HG03108 (cell line): ENCODE data around the gene SPRED3.
"Not testable (repeated sequence)": the region's sequence is repeated elsewhere in the genome, so short reads cannot be mapped to it uniquely, and the experiment has no call there.

Experiments used
- ATAC-seq: cut with Tn5 transposase; IDR thresholded peaks from one replicate; pipeline ENCODE4 v1.9.1; 2021; ENCODE audit warnings: moderate library complexity; ENCODE audit not compliant: unreplicated experiment

The SPRED3 gene

GRCh38 chr19:38389957-38390924 is 1.7 kb downstream of the SPRED3 start:
- no peak for ATAC-seq

- no peak for ATAC-seq
Measured at GRCh38 chr19:38391911-38392464, 3.5 kb downstream of the SPRED3 start.

GRCh38 chr19:38392707-38393308 is 4.3 kb downstream of the SPRED3 start:
- ATAC-seq, result no peak

- ATAC-seq, result no peak
Measured at GRCh38 chr19:38394488-38394887, 6.0 kb downstream of the SPRED3 start.

- no peak for ATAC-seq
Measured at GRCh38 chr19:38395381-38396114, 7.1 kb downstream of the SPRED3 start.

GRCh38 chr19:38399081-38399480 is 10.6 kb downstream of the SPRED3 start:
- ATAC-seq, result no peak

- ATAC-seq, result no peak
Measured at GRCh38 chr19:38399537-38399936, 11.0 kb downstream of the SPRED3 start.

- no peak for ATAC-seq
Measured at GRCh38 chr19:38400361-38400760, 11.9 kb downstream of the SPRED3 start.

- ATAC-seq, result no peak
Measured at GRCh38 chr19:38401148-38401547, 12.7 kb downstream of the SPRED3 start.

- ATAC-seq, result no peak
Measured at GRCh38 chr19:38402623-38402966, 14.1 kb downstream of the SPRED3 start.

GRCh38 chr19:38402967-38403674 is 14.6 kb downstream of the SPRED3 start, which contains the start of gene FAM98C:
Gene FAM98C (plus strand): TSS chr19:38403093. CDS start chr19:38403154, 61 bp downstream.
- ATAC-seq, result peak; percentile 90

GRCh38 chr19:38404858-38405257 is 16.4 kb downstream of the SPRED3 start:
- no peak for ATAC-seq

GRCh38 chr19:38405276-38405675 is 16.8 kb downstream of the SPRED3 start:
- no peak for ATAC-seq

GRCh38 chr19:38409631-38410133 is 21.2 kb downstream of the SPRED3 start:
- ATAC-seq, result no peak

GRCh38 chr19:38410407-38410806 is 21.9 kb downstream of the SPRED3 start:
- not testable (repeated sequence) for ATAC-seq

GRCh38 chr19:38411041-38411712 is 22.7 kb downstream of the SPRED3 start:
- ATAC-seq, result no peak

- not testable (repeated sequence) for ATAC-seq
Measured at GRCh38 chr19:38411898-38412297, 23.4 kb downstream of the SPRED3 start.

GRCh38 chr19:38412491-38412890 is 24.0 kb downstream of the SPRED3 start:
- ATAC-seq, result no peak

- ATAC-seq, result no peak
Measured at GRCh38 chr19:38412961-38413360, 24.5 kb downstream of the SPRED3 start.

GRCh38 chr19:38413416-38413815 is 24.9 kb downstream of the SPRED3 start:
- no peak for ATAC-seq
